Measurements from ENCODE around the gene BRCA1. TPM values are rescaled to one million over a fixed set of nuclear protein-coding genes. Genes with fewer than 3 reads are reported as not detected.
"Not testable (repeated sequence)": the region's sequence is repeated elsewhere in the genome, so short reads cannot be mapped to it uniquely, and the experiment has no call there.

Gene BRCA1
- total RNA-seq, 1 donor from 2014 or later, result 10.7 TPM

- DNase-seq, result no peak
These were observed 56.4 kb downstream of the BRCA1 start for GRCh38 chr17:43068570-43069367.

GRCh38 chr17:43062984-43063638, 62.1 kb downstream of the BRCA1 start:
- DNase-seq, result no peak

- no peak for DNase-seq
These were observed 69.1 kb downstream of the BRCA1 start for GRCh38 chr17:43056051-43056450.

GRCh38 chr17:43053008-43053407, 72.2 kb downstream of the BRCA1 start:
- DNase-seq, result not testable (repeated sequence)

GRCh38 chr17:43051969-43052368, 73.2 kb downstream of the BRCA1 start:
- DNase-seq, result no peak

GRCh38 chr17:43044024-43044423, 81.1 kb downstream of the BRCA1 start:
- DNase-seq, result no peak

GRCh38 chr17:43043307-43043706, 81.9 kb downstream of the BRCA1 start:
- no peak for DNase-seq

GRCh38 chr17:43042025-43042628, 83.0 kb downstream of the BRCA1 start:
- no peak for DNase-seq

- no peak for DNase-seq
These were observed 84.5 kb downstream of the BRCA1 start for GRCh38 chr17:43040655-43041054.

- no peak for DNase-seq
These were observed 85.5 kb downstream of the BRCA1 start for GRCh38 chr17:43039646-43040045.

- no peak for DNase-seq
These were observed 90.3 kb downstream of the BRCA1 start for GRCh38 chr17:43034894-43035293.

- no peak for DNase-seq
These were observed 90.9 kb downstream of the BRCA1 start for GRCh38 chr17:43033948-43034881.

GRCh38 chr17:43031666-43032065, 93.5 kb downstream of the BRCA1 start:
- no peak for DNase-seq

- DNase-seq, result no peak
These were observed 94.9 kb downstream of the BRCA1 start for GRCh38 chr17:43030137-43030767.

- DNase-seq, result no peak
These were observed 96.8 kb downstream of the BRCA1 start for GRCh38 chr17:43028221-43028861.

GRCh38 chr17:43027091-43028032, 97.8 kb downstream of the BRCA1 start:
- no peak for DNase-seq

GRCh38 chr17:43026595-43026994, 98.6 kb downstream of the BRCA1 start:
- no peak for DNase-seq

GRCh38 chr17:43025766-43026537, 99.2 kb downstream of the BRCA1 start:
- no peak for DNase-seq

- no peak for DNase-seq
These were observed 99.9 kb downstream of the BRCA1 start for GRCh38 chr17:43025290-43025657.

Measured in dermis blood vessel endothelial cell (primary cell).